Progenitor cell of endocrine pancreas (in vitro differentiated cells): Measurements from ENCODE around the gene TMEM158. TPM values are rescaled to one million over a fixed set of nuclear protein-coding genes. Genes with fewer than 3 reads are reported as not detected.

Experiments used
- DNase-seq: peaks from one replicate; pipeline ENCODE4 v3.0.0; 2021; ENCODE audit warnings: low spot score; ENCODE audit not compliant: unreplicated experiment
- H3K27ac Mint-ChIP-seq: 2 replicates; pipeline ENCODE4 v1.8.0; 2021; ENCODE audit warnings: mild to moderate bottlenecking, moderate library complexity, mixed read lengths
- H3K27me3 Mint-ChIP-seq: 2 replicates; pipeline ENCODE4 v1.8.0; 2021; ENCODE audit warnings: mixed read lengths
- H3K36me3 Mint-ChIP-seq: 2 replicates; pipeline ENCODE4 v1.8.0; 2022; ENCODE audit warnings: mixed read lengths; ENCODE audit not compliant: insufficient read depth
- H3K4me1 Mint-ChIP-seq: 2 replicates; pipeline ENCODE4 v1.8.0; 2021; ENCODE audit warnings: low read depth, mixed read lengths
- H3K4me3 Mint-ChIP-seq: 2 replicates; pipeline ENCODE4 v1.8.0; 2021; ENCODE audit warnings: low read depth, mild to moderate bottlenecking, moderate library complexity, mixed read lengths
- H3K9me3 Mint-ChIP-seq: 2 replicates; pipeline ENCODE4 v1.8.0; 2021; ENCODE audit warnings: low read depth, mixed read lengths
- CTCF ChIP-seq: fragments of 200-600 bp; sonication (generic); IDR thresholded peaks from one replicate; pipeline ENCODE4 v1.5.0; 2021; ENCODE audit warnings: antibody characterized with exemption, mild to moderate bottlenecking; ENCODE audit not compliant: unreplicated experiment
- long read RNA-seq: library from polyadenylated mRNA; unstranded; transcript quantifications from one replicate; pipeline ENCODE4 v2.0.0, GENCODE V29; 2020
- total RNA-seq: library from RNA; stranded (reverse); gene quantifications from 2 replicates; pipeline ENCODE4 v1.2.1, GENCODE V29; 2021

Gene TMEM158
- total RNA-seq: 3.8 and 4.9 TPM in 2 replicates
- long read RNA-seq: 0 reads

DNA sequence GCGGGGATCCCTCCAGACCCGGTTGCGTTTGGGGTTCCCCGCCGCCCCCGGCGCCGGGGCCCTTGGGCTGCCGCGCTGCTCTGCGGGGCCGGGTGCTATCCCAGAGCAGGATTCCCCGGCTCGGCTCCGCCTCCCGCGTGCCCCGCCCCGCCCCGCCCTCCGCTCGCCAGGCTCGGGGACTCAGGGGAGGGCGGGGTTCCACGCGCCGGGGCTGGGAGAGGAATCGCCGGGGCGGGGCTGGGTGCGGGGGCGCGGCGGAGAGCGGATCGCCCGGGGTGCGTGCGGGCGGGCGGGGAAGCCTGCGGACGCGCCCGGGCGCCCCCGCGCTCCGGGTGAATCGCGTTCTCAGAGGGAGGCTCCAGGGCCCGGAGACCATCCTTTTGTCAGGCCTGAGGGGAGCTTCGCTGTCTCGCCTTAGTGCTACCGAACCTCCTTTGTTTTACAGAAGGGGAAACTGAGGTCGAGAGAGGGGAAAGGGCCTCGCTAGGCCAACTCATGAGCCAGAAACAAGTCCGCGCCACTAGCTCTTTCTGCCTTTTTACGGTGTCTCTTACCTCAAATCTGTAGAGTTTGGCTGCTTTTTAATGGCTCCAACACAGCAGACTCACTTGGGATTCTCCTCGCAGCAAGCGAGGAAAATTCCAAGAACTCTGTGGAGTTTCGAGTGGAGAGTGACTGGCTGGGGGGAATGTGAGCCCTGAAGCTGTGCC lies at the start of gene TMEM158:
Gene TMEM158 (minus strand): TSS at position 82 of the 710 bp plus-strand sequence. CDS start 260 bp downstream, outside the sequence.
- no peaks in the 10 kb centered on the region for H3K36me3 Mint-ChIP-seq
- DNase-seq: peak; percentile 50
- H3K27ac Mint-ChIP-seq: no peak within 1 kb of the TSS
- H3K4me3 Mint-ChIP-seq: peak within 1 kb of the TSS; percentile 68
- peaks cover 13% of the 10 kb centered on the region for H3K4me1 Mint-ChIP-seq
- TF ChIP-seq CTCF: no peak
- H3K9me3 Mint-ChIP-seq: no peaks in the 10 kb centered on the region
- peaks cover 76% of the 10 kb centered on the region for H3K27me3 Mint-ChIP-seq

DNA sequence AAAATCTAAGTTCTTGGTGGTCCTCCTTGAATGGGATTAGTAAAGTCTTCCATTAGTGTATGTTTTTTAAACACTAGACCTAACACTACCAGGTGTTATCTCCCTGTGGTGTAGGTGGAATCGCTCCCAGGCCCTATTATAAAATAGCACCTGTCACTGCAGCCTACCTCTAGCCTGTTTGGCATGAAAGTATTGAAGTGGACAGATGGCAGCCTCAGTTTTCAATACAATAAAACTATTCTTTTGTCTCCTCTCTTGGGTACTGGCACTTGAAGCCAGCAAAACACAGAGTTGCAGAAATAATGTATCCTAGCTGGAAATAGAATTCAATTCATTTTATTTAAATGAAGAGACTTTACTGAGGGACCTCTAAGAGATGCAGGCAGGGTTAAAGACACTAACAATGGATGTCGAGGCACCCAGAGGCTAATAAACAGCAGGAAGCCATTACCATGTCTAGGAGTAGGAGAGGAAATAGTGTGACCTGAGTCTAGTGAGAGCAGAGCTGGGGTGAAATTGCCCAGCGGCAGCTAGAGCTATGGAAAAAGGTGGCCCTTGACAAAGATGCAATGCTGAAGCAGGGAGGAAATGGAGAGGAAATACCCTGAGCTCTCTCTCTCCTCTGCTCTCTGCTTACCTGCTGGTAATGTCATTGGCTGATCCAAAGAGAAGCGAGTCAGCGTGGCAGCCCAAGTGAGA lies 49.1 kb upstream of the TMEM158 start:
- Mint-ChIP-seq H3K4me1 (no peaks in the 10 kb centered on the region), H3K36me3 (no peaks in the 10 kb centered on the region), H3K9me3 (peaks cover 27% of the 10 kb centered on the region), H3K4me3 (no peak overlapping the region), H3K27ac (no peak overlapping the region), H3K27me3 (peaks cover 5% of the 10 kb centered on the region)
- no peak for DNase-seq
- TF ChIP-seq CTCF: no peak

DNA sequence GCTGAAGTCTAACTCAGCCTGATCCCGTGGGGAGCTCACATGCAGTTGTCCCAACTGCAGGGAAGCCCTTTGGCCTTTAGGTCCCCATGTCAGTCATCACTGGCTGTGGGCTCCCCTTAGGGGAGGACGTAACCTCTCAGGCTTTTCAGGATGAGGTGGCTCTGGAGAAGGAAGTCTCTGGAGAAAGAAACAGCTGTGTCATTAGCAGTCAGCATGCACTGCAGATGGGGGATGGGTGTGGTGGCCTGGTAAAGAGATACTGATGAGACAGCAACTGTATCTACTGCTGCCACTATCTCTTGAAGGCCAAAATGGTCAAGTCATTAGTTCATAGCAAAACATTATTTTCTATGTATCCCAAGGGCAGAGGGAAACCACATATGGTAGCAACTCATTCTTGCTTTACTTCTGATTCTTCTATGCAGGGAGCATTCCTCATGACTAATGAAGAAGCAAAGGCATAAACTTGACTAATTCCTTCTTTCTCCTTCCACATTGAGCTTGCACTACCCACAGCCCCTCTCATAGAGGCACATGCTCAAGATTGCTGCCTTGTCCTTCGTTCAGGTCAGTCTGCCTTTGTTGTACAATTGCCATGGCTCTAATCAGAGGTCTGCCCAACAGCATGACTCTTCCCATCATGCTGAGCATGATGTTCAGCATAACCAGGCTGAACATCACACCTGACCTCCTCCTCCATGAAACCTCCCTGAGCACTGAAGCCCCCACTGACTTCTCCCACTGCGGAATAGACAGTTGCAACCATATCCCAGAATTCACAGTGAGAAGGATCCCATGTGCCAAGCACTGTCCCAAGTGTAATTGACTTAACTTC lies 47.8 kb upstream of the TMEM158 start:
- H3K4me3 Mint-ChIP-seq: no peak overlapping the region
- H3K27me3 Mint-ChIP-seq: peaks cover 5% of the 10 kb centered on the region
- DNase-seq: no peak
- no peaks in the 10 kb centered on the region for H3K36me3 Mint-ChIP-seq
- TF ChIP-seq CTCF: no peak
- no peak overlapping the region for H3K27ac Mint-ChIP-seq
- H3K4me1 Mint-ChIP-seq: no peaks in the 10 kb centered on the region
- H3K9me3 Mint-ChIP-seq: peaks cover 15% of the 10 kb centered on the region

GRCh38 chr3:45272828-45273470 lies 46.9 kb upstream of the TMEM158 start:
- Mint-ChIP-seq H3K4me1 (no peaks in the 10 kb centered on the region), H3K27me3 (peaks cover 5% of the 10 kb centered on the region), H3K36me3 (no peaks in the 10 kb centered on the region), H3K9me3 (peaks cover 7% of the 10 kb centered on the region), H3K27ac (no peak overlapping the region), H3K4me3 (no peak overlapping the region)
- DNase-seq: no peak
- no peak for TF ChIP-seq CTCF
